Measurements from ENCODE around the gene SLC23A1.

SLC23A1 gene

DNA sequence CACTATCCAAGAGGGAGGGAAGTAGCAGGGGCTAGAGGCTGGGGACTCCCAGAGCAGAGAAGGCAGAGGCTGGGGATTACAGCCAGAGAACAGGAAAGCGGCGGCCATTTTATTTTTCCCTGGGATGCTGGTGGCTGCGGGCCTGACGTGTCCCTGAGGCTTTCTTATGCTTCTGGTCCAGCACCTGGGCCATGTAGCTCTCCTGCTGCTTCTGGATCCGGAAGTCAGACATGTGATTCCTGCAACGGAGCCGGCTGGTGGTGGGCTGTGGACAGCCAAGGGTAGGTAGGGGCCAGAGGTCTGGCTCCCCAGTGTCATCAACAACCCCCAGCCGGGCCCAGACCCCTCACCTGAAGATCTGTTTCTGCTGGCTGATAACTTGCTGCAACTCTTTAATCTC is 13.6 kb upstream of the SLC23A1 start:
- H3K27me3 ChIP-seq (replicated peaks; ENCODE audit: control insufficient read depth, insufficient read depth, low read length, poor library complexity, severe bottlenecking) = no peaks in the 10 kb centered on the region
- H3K4me3 ChIP-seq (ENCODE audit: insufficient read depth, low read depth, low read length, poor library complexity, severe bottlenecking) = no peak overlapping the region
- DNase-seq = no peak
- no peaks in the 10 kb centered on the region for H3K9me3 ChIP-seq (ENCODE audit: control insufficient read depth, low read length)
- H3K27ac ChIP-seq (ENCODE audit: insufficient read depth, low read length, poor library complexity, severe bottlenecking) = no peak overlapping the region
- no peaks in the 10 kb centered on the region for H3K36me3 ChIP-seq (ENCODE audit: control insufficient read depth, insufficient read depth, low read length)
- H3K4me1 ChIP-seq (ENCODE audit: control insufficient read depth, insufficient read depth, low read length, poor library complexity, severe bottlenecking) = peaks cover 24% of the 10 kb centered on the region

GRCh38 chr5:139395844-139396640 is 12.9 kb upstream of the SLC23A1 start:
- no peaks in the 10 kb centered on the region for H3K9me3 ChIP-seq (ENCODE audit: control insufficient read depth, low read length)
- peaks cover 30% of the 10 kb centered on the region for H3K4me1 ChIP-seq (ENCODE audit: control insufficient read depth, insufficient read depth, low read length, poor library complexity, severe bottlenecking)
- no peaks in the 10 kb centered on the region for H3K27me3 ChIP-seq (replicated peaks; ENCODE audit: control insufficient read depth, insufficient read depth, low read length, poor library complexity, severe bottlenecking)
- H3K4me3 ChIP-seq (ENCODE audit: insufficient read depth, low read depth, low read length, poor library complexity, severe bottlenecking) = no peak overlapping the region
- H3K36me3 ChIP-seq (ENCODE audit: control insufficient read depth, insufficient read depth, low read length) = no peaks in the 10 kb centered on the region
- no peak overlapping the region for H3K27ac ChIP-seq (ENCODE audit: insufficient read depth, low read length, poor library complexity, severe bottlenecking)
- DNase-seq = no peak

GRCh38 chr5:139394654-139395566 is 11.8 kb upstream of the SLC23A1 start, which contains the start of gene PROB1:
Gene PROB1, minus strand, starts transcription at chr5:139395104. Its CDS starts 23 bp downstream, at chr5:139395081.
- Histone ChIP-seq H3K4me1 (ENCODE audit: control insufficient read depth, insufficient read depth, low read length, poor library complexity, severe bottlenecking) (peaks cover 42% of the 10 kb centered on the region), H3K27ac (ENCODE audit: insufficient read depth, low read length, poor library complexity, severe bottlenecking) (no peak within 1 kb of the TSS), H3K27me3 (replicated peaks; ENCODE audit: control insufficient read depth, insufficient read depth, low read length, poor library complexity, severe bottlenecking) (no peaks in the 10 kb centered on the region), H3K9me3 (ENCODE audit: control insufficient read depth, low read length) (no peaks in the 10 kb centered on the region), H3K36me3 (ENCODE audit: control insufficient read depth, insufficient read depth, low read length) (no peaks in the 10 kb centered on the region), H3K4me3 (ENCODE audit: insufficient read depth, low read depth, low read length, poor library complexity, severe bottlenecking) (peak within 1 kb of the TSS; percentile 87)
- DNase-seq = no peak

- H3K27me3 ChIP-seq (replicated peaks; ENCODE audit: control insufficient read depth, insufficient read depth, low read length, poor library complexity, severe bottlenecking) = no peaks in the 10 kb centered on the region
- DNase-seq = peak in 1 of 3 donors; percentile 39
- H3K36me3 ChIP-seq (ENCODE audit: control insufficient read depth, insufficient read depth, low read length) = no peaks in the 10 kb centered on the region
- H3K4me3 ChIP-seq (ENCODE audit: insufficient read depth, low read depth, low read length, poor library complexity, severe bottlenecking) = peak overlapping the region; percentile 87
- H3K4me1 ChIP-seq (ENCODE audit: control insufficient read depth, insufficient read depth, low read length, poor library complexity, severe bottlenecking) = peaks cover 44% of the 10 kb centered on the region
- H3K27ac ChIP-seq (ENCODE audit: insufficient read depth, low read length, poor library complexity, severe bottlenecking) = no peak overlapping the region
- H3K9me3 ChIP-seq (ENCODE audit: control insufficient read depth, low read length) = no peaks in the 10 kb centered on the region
Measured at GRCh38 chr5:139394123-139394653, 11.1 kb upstream of the SLC23A1 start.

- Histone ChIP-seq H3K4me1 (ENCODE audit: control insufficient read depth, insufficient read depth, low read length, poor library complexity, severe bottlenecking) (peaks cover 44% of the 10 kb centered on the region), H3K27ac (ENCODE audit: insufficient read depth, low read length, poor library complexity, severe bottlenecking) (no peak overlapping the region), H3K27me3 (replicated peaks; ENCODE audit: control insufficient read depth, insufficient read depth, low read length, poor library complexity, severe bottlenecking) (no peaks in the 10 kb centered on the region), H3K4me3 (ENCODE audit: insufficient read depth, low read depth, low read length, poor library complexity, severe bottlenecking) (peak overlapping the region; percentile 87), H3K36me3 (ENCODE audit: control insufficient read depth, insufficient read depth, low read length) (no peaks in the 10 kb centered on the region), H3K9me3 (ENCODE audit: control insufficient read depth, low read length) (no peaks in the 10 kb centered on the region)
- no peak for DNase-seq
Measured at GRCh38 chr5:139393497-139394122, 10.5 kb upstream of the SLC23A1 start.

DNA sequence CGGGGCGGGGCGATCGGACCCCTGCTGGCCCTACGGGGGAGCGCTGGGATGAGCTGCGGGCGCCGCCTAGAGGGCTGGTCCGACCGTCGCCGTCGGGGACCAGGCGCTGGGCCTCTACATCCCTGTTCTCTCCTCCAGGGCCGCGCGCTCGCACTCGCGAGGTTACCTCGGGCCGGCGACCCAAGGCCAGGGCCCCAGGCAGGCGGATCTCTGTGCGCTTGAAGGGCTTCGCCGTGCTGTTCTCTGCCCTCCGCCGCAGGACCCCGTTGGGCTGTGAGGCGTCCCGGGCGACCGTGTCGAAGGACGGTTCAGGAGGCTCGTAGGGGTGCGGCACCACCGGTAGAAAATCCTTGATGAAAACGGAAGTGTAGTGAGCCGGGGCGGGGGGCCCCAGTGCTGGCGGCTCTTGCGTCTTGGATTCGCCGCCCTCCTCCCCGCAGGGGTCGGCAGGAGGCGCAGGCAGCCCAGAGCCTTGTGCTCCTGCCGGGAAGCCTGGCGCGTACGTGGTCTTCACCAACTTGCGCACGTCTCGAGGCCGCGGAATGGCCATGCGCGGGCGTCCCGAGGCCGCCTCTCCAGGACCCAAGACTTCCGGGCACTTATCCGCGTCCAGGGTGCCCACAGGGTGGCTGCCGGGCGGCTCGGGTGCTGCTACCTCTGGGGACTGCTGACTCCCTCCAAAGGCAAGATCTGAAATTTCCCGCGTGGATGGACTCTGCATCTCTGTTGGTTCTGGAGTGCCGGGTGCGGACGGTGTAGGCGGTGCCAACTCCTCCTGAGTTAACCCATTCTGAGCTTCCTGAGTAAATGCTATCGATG is 9.8 kb upstream of the SLC23A1 start:
- Histone ChIP-seq H3K4me1 (ENCODE audit: control insufficient read depth, insufficient read depth, low read length, poor library complexity, severe bottlenecking) (peaks cover 44% of the 10 kb centered on the region), H3K27me3 (replicated peaks; ENCODE audit: control insufficient read depth, insufficient read depth, low read length, poor library complexity, severe bottlenecking) (no peaks in the 10 kb centered on the region), H3K4me3 (ENCODE audit: insufficient read depth, low read depth, low read length, poor library complexity, severe bottlenecking) (peak overlapping the region; percentile 87), H3K36me3 (ENCODE audit: control insufficient read depth, insufficient read depth, low read length) (no peaks in the 10 kb centered on the region), H3K9me3 (ENCODE audit: control insufficient read depth, low read length) (no peaks in the 10 kb centered on the region), H3K27ac (ENCODE audit: insufficient read depth, low read length, poor library complexity, severe bottlenecking) (peak overlapping the region; percentile 49)
- peak; percentile 59 to 70 (median 59) for DNase-seq

DNA sequence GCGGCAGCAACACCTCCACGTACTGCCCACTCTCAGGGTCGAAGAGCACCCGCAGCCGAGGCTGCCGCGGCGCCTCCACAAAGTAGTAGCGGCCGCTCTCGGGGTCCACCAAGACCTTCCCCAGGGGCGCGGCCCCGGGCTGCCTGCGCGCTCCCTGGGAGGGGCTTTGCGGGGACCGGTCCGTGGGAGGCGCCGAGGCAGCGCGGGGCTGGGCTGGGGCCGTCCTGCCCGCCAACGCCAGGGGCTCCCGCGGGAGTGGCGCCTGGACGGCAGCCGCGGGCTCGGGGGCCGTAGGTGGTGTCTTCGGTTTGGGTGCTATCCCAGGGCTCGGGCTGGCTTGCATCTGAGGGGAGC is 9.2 kb upstream of the SLC23A1 start:
- Histone ChIP-seq H3K36me3 (ENCODE audit: control insufficient read depth, insufficient read depth, low read length) (no peaks in the 10 kb centered on the region), H3K4me3 (ENCODE audit: insufficient read depth, low read depth, low read length, poor library complexity, severe bottlenecking) (peak overlapping the region; percentile 87), H3K9me3 (ENCODE audit: control insufficient read depth, low read length) (no peaks in the 10 kb centered on the region), H3K27me3 (replicated peaks; ENCODE audit: control insufficient read depth, insufficient read depth, low read length, poor library complexity, severe bottlenecking) (no peaks in the 10 kb centered on the region), H3K4me1 (ENCODE audit: control insufficient read depth, insufficient read depth, low read length, poor library complexity, severe bottlenecking) (peaks cover 44% of the 10 kb centered on the region), H3K27ac (ENCODE audit: insufficient read depth, low read length, poor library complexity, severe bottlenecking) (peak overlapping the region; percentile 49)
- no peak for DNase-seq

DNA sequence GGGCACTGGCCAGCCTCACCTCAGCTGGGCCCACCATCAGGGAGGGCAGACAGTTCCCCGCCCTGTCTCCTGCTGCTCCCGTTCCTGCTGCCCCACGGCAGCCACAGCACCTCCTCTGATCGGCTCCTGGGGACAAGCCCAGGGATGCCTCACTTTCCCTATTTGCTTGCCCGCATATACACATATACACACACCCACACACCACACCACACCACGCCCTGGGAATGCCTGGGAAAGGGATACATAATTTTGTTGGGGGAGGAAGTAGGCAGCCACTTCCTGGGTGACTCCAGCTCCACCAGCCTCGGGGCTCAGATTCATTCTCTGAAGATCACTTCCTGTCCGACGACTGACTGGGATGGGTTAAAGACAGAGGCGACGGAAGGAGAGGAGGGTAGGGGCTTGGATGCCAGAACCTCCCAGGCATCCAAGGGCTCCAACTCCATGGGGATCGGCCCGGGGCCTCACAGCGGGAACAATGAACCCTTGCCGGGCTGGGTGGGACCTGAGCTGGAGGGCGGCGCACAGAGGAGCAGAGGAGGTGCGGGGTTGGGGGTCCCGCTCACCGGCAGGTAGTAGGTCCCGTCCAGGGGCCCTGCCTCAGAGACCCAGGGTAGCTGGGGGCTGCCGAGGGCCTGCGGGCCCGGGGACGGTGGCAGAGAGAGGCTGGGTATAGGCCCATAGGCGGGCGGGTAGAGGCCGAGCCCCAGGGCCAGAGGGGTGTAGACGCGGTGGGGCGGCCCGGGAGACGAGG is 8.7 kb upstream of the SLC23A1 start:
- Histone ChIP-seq H3K27me3 (replicated peaks; ENCODE audit: control insufficient read depth, insufficient read depth, low read length, poor library complexity, severe bottlenecking) (no peaks in the 10 kb centered on the region), H3K4me1 (ENCODE audit: control insufficient read depth, insufficient read depth, low read length, poor library complexity, severe bottlenecking) (peaks cover 44% of the 10 kb centered on the region), H3K4me3 (ENCODE audit: insufficient read depth, low read depth, low read length, poor library complexity, severe bottlenecking) (peak overlapping the region; percentile 87), H3K36me3 (ENCODE audit: control insufficient read depth, insufficient read depth, low read length) (no peaks in the 10 kb centered on the region), H3K9me3 (ENCODE audit: control insufficient read depth, low read length) (no peaks in the 10 kb centered on the region), H3K27ac (ENCODE audit: insufficient read depth, low read length, poor library complexity, severe bottlenecking) (peak overlapping the region; percentile 49)
- DNase-seq = no peak
